GM18909 (cell line): ENCODE results near the gene CDH5.

Experiments used
- ATAC-seq: cut with Tn5 transposase; IDR thresholded peaks from one replicate; pipeline ENCODE4 v1.9.1; 2021; ENCODE audit warnings: mild to moderate bottlenecking; ENCODE audit not compliant: unreplicated experiment, poor library complexity

Gene CDH5

GRCh38 chr16:66388350-66389139 lies 22.1 kb downstream of the CDH5 start:
- ATAC-seq: no peak

- no peak for ATAC-seq
Measured at GRCh38 chr16:66389256-66390176, 23.0 kb downstream of the CDH5 start.

GRCh38 chr16:66390346-66391108 lies 24.0 kb downstream of the CDH5 start:
- ATAC-seq: no peak

- ATAC-seq: no peak
Measured at GRCh38 chr16:66391726-66392670, 25.5 kb downstream of the CDH5 start.

GRCh38 chr16:66395806-66396555 lies 29.5 kb downstream of the CDH5 start:
- ATAC-seq: no peak

GRCh38 chr16:66397736-66398433 lies 31.4 kb downstream of the CDH5 start:
- no peak for ATAC-seq

GRCh38 chr16:66399031-66399430 lies 32.5 kb downstream of the CDH5 start:
- ATAC-seq: no peak

GRCh38 chr16:66399930-66400329 lies 33.4 kb downstream of the CDH5 start:
- ATAC-seq: no peak

GRCh38 chr16:66400503-66401380 lies 34.3 kb downstream of the CDH5 start:
- ATAC-seq: no peak

GRCh38 chr16:66401610-66402009 lies 35.1 kb downstream of the CDH5 start:
- no peak for ATAC-seq

- ATAC-seq: no peak
Measured at GRCh38 chr16:66402166-66402565, 35.7 kb downstream of the CDH5 start.

GRCh38 chr16:66402591-66403230 lies 36.2 kb downstream of the CDH5 start:
- ATAC-seq: no peak

GRCh38 chr16:66403531-66404145 lies 37.1 kb downstream of the CDH5 start:
- ATAC-seq: no peak

- ATAC-seq: no peak
Measured at GRCh38 chr16:66405057-66405783, 38.7 kb downstream of the CDH5 start.

- ATAC-seq: peak; percentile 88
Measured at GRCh38 chr16:66406534-66407221, 40.2 kb downstream of the CDH5 start.
